Caco-2 (cell line): ENCODE measurements around the gene CD81. TPM values are rescaled to one million over a fixed set of nuclear protein-coding genes. Genes with fewer than 3 reads are reported as not detected.

ENCODE experiments used
- BruUV-seq: library from RNA; stranded (reverse); fragments of 400-500 nt; replicated peaks from 2 replicates; lab custom pipeline; 2021; lab: Mats Ljungman, UMichigan
- CTCF ChIA-PET: fragments of 300-600 bp; sonication (Branson Sonifier 250); formaldehyde crosslinking; loops from one replicate; lab custom pipeline; 2022; ENCODE audit warnings: antibody characterized with exemption; lab: Charles Lee
- POLR2A ChIA-PET: fragments of 300-600 bp; sonication (Branson Sonifier 250); formaldehyde crosslinking; loops from one replicate; lab custom pipeline; 2022; ENCODE audit warnings: antibody characterized with exemption; lab: Charles Lee
- DNase-seq, 2 experiments: peaks; one replicate each; pipeline versions ENCODE4 v3.0.0 to v3.0.0-alpha.2; 2020 to 2022
- H3K27me3 ChIP-seq: replicated peaks from 2 replicates; pipeline ENCODE4 v1.6.0; 2011; ENCODE audit warnings: low read length; ENCODE audit not compliant: control insufficient read depth, insufficient read depth
- H3K36me3 ChIP-seq: 2 replicates; pipeline ENCODE4 v1.5.1; 2011; ENCODE audit warnings: low read length; ENCODE audit not compliant: control insufficient read depth, insufficient read depth
- H3K4me1 ChIP-seq: fragments of 250-450 bp; sonication (Bioruptor Pico); 2 replicates; pipeline ENCODE4 v1.5.1; 2020; ENCODE audit warnings: mild to moderate bottlenecking
- H3K4me3 ChIP-seq: 2 replicates; pipeline ENCODE4 v1.5.1; 2011; ENCODE audit warnings: low read depth, mild to moderate bottlenecking, control low read depth, low read length
- H3K9me3 ChIP-seq: fragments of 250-450 bp; sonication (Bioruptor Pico); 2 replicates; pipeline ENCODE4 v1.5.1; 2020; ENCODE audit warnings: mild to moderate bottlenecking, moderate library complexity
- H3K27ac Mint-ChIP-seq: one replicate; pipeline ENCODE4 v1.8.0; 2022; ENCODE audit warnings: mixed read lengths; ENCODE audit not compliant: unreplicated experiment
- H3K27me3 Mint-ChIP-seq: one replicate; pipeline ENCODE4 v1.8.0; 2022; ENCODE audit warnings: mixed read lengths; ENCODE audit not compliant: insufficient read depth, unreplicated experiment
- H3K36me3 Mint-ChIP-seq: one replicate; pipeline ENCODE4 v1.8.0; 2022; ENCODE audit warnings: mild to moderate bottlenecking, mixed read lengths; ENCODE audit not compliant: insufficient read depth, unreplicated experiment
- H3K4me1 Mint-ChIP-seq: one replicate; pipeline ENCODE4 v1.8.0; 2022; ENCODE audit warnings: low read depth, mixed read lengths; ENCODE audit not compliant: unreplicated experiment
- H3K4me3 Mint-ChIP-seq: one replicate; pipeline ENCODE4 v1.8.0; 2022; ENCODE audit warnings: mild to moderate bottlenecking, moderate library complexity, mixed read lengths; ENCODE audit not compliant: unreplicated experiment
- H3K9me3 Mint-ChIP-seq: one replicate; pipeline ENCODE4 v1.8.0; 2022; ENCODE audit warnings: mixed read lengths; ENCODE audit not compliant: unreplicated experiment
- intact Hi-C: fragments of 100-400 bp; cut with micrococcal nuclease; formaldehyde crosslinking; loops from one replicate; pipeline ENCODE4 v1.10.0; 2022; ENCODE audit not compliant: unreplicated experiment
- total RNA-seq: library from RNA; stranded (reverse); gene quantifications from 2 replicates; pipeline ENCODE4 v1.2.3, GENCODE V29; 2022
- TF ChIP-seq, protein P1 (sequence below), 2 experiments: fragments of 200-600 bp in 1 of 2; IDR thresholded peaks; 1 replicate in 1 of 2; 2 replicates in 1 of 2; pipeline versions ENCODE4 v1.5.1 to v1.8.0; 2011 to 2022; ENCODE audit warnings: antibody characterized with exemption in 1 of 2, control low read depth in 1 of 2, inconsistent platforms in 1 of 2, low read depth in 1 of 2, low read length in 1 of 2, mild to moderate bottlenecking in 1 of 2, moderate library complexity in 1 of 2; ENCODE audit not compliant: insufficient read depth in 1 of 2, severe bottlenecking in 1 of 2, unreplicated experiment in 1 of 2

The CD81 gene
- total RNA-seq, 1 experiment from 2014 or later, result 412 TPM

DNA sequence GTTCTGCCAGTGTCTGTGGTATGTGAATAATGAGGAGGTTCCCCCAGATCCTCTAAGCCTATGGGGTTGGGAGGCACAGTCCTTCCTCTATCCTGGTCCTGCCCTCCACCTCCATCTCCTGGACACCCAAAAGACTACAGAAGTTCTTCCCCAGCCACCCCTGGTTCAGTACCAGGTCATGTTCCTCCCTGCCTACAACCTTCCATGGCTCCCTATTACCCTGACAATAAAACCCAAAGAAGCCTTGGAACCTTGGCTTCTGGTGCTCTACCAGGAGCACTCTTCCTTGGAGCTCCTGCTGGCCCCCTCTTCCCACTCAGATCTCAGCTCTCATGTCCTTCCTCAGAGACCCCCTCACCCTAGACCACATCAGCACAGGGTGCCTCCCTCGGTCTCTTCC is 54.3 kb downstream of the CD81 start:
- Histone ChIP-seq H3K4me1 (no peaks in the 10 kb centered on the region), H3K9me3 (no peaks in the 10 kb centered on the region), H3K27me3 (no peaks in the 10 kb centered on the region), H3K4me3 (no peak overlapping the region), H3K36me3 (no peaks in the 10 kb centered on the region)
- H3K9me3 Mint-ChIP-seq, result no peaks in the 10 kb centered on the region
- no peak overlapping the region for H3K27ac Mint-ChIP-seq
- BruUV-seq, result no TSS peak
- TF ChIP-seq, protein P1, sequence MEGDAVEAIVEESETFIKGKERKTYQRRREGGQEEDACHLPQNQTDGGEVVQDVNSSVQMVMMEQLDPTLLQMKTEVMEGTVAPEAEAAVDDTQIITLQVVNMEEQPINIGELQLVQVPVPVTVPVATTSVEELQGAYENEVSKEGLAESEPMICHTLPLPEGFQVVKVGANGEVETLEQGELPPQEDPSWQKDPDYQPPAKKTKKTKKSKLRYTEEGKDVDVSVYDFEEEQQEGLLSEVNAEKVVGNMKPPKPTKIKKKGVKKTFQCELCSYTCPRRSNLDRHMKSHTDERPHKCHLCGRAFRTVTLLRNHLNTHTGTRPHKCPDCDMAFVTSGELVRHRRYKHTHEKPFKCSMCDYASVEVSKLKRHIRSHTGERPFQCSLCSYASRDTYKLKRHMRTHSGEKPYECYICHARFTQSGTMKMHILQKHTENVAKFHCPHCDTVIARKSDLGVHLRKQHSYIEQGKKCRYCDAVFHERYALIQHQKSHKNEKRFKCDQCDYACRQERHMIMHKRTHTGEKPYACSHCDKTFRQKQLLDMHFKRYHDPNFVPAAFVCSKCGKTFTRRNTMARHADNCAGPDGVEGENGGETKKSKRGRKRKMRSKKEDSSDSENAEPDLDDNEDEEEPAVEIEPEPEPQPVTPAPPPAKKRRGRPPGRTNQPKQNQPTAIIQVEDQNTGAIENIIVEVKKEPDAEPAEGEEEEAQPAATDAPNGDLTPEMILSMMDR (IDR thresholded peaks at IDR 0.05; ENCODE audit: insufficient read depth in 1 of 2, low read depth in 1 of 2, low read length in 1 of 2, severe bottlenecking in 1 of 2, unreplicated experiment in 1 of 2), result no peak
- no peaks in the 10 kb centered on the region for H3K36me3 Mint-ChIP-seq
- no peaks in the 10 kb centered on the region for H3K4me1 Mint-ChIP-seq
- POLR2A ChIA-PET, result no interaction called here
- no peak overlapping the region for H3K4me3 Mint-ChIP-seq
- CTCF ChIA-PET, result no interaction called here
- H3K27me3 Mint-ChIP-seq, result no peaks in the 10 kb centered on the region
- no peak for DNase-seq
- intact Hi-C loops, result no loop called here

- no peaks in the 10 kb centered on the region for H3K4me1 ChIP-seq
- H3K4me3 ChIP-seq, result no peak overlapping the region
- Mint-ChIP-seq H3K27me3 (no peaks in the 10 kb centered on the region), H3K9me3 (no peaks in the 10 kb centered on the region), H3K36me3 (no peaks in the 10 kb centered on the region), H3K4me1 (no peaks in the 10 kb centered on the region), H3K27ac (no peak overlapping the region), H3K4me3 (no peak overlapping the region)
- H3K27me3 ChIP-seq, result no peaks in the 10 kb centered on the region
- BruUV-seq, result no TSS peak
- no peak for DNase-seq
- ChIA-PET CTCF (no interaction called here), POLR2A (no interaction called here)
- TF ChIP-seq, protein P1 (IDR thresholded peaks at IDR 0.05; ENCODE audit: insufficient read depth in 1 of 2, low read depth in 1 of 2, low read length in 1 of 2, severe bottlenecking in 1 of 2, unreplicated experiment in 1 of 2), result no peak
- no peaks in the 10 kb centered on the region for H3K9me3 ChIP-seq
- no peaks in the 10 kb centered on the region for H3K36me3 ChIP-seq
- intact Hi-C loops, result no loop called here
These were observed 55.1 kb downstream of the CD81 start for GRCh38 chr11:2432171-2432621.

GRCh38 chr11:2432628-2433071 is 55.5 kb downstream of the CD81 start:
- Mint-ChIP-seq H3K4me3 (no peak overlapping the region), H3K9me3 (no peaks in the 10 kb centered on the region), H3K27me3 (no peaks in the 10 kb centered on the region), H3K36me3 (no peaks in the 10 kb centered on the region), H3K27ac (no peak overlapping the region), H3K4me1 (no peaks in the 10 kb centered on the region)
- TF ChIP-seq, protein P1 (IDR thresholded peaks at IDR 0.05; ENCODE audit: insufficient read depth in 1 of 2, low read depth in 1 of 2, low read length in 1 of 2, severe bottlenecking in 1 of 2, unreplicated experiment in 1 of 2), result no peak
- intact Hi-C loops, result no loop called here
- CTCF ChIA-PET, result no interaction called here
- Histone ChIP-seq H3K9me3 (no peaks in the 10 kb centered on the region), H3K27me3 (no peaks in the 10 kb centered on the region), H3K4me3 (no peak overlapping the region), H3K4me1 (no peaks in the 10 kb centered on the region), H3K36me3 (no peaks in the 10 kb centered on the region)
- POLR2A ChIA-PET, result no interaction called here
- BruUV-seq, result no TSS peak
- no peak for DNase-seq
